Activated T-cell treated with anti-CD3 and anti-CD28 coated beads, Interleukin-2, amount 50 U/mL, for 24 hours (primary cell): ENCODE results near the gene PTPRM.

Source experiments
- DNase-seq: peaks from one replicate; pipeline ENCODE4 v3.0.0-alpha.2; 2020
- H3K27ac Mint-ChIP-seq: 2 replicates; pipeline ENCODE4 v1.8.0; 2020; ENCODE audit warnings: mild to moderate bottlenecking, mixed read lengths
- H3K27me3 Mint-ChIP-seq: 2 replicates; pipeline ENCODE4 v1.8.0; 2020; ENCODE audit warnings: mixed read lengths
- H3K36me3 Mint-ChIP-seq: 2 replicates; pipeline ENCODE4 v1.8.0; 2020; ENCODE audit warnings: low read depth, mixed read lengths
- H3K4me1 Mint-ChIP-seq: 2 replicates; pipeline ENCODE4 v1.8.0; 2020; ENCODE audit warnings: low read depth, mixed read lengths
- H3K4me3 Mint-ChIP-seq: 2 replicates; pipeline ENCODE4 v1.8.0; 2020; ENCODE audit warnings: mild to moderate bottlenecking, moderate library complexity, mixed read lengths
- H3K9me3 Mint-ChIP-seq: 2 replicates; pipeline ENCODE4 v1.8.0; 2020; ENCODE audit warnings: mixed read lengths

PTPRM gene

DNA sequence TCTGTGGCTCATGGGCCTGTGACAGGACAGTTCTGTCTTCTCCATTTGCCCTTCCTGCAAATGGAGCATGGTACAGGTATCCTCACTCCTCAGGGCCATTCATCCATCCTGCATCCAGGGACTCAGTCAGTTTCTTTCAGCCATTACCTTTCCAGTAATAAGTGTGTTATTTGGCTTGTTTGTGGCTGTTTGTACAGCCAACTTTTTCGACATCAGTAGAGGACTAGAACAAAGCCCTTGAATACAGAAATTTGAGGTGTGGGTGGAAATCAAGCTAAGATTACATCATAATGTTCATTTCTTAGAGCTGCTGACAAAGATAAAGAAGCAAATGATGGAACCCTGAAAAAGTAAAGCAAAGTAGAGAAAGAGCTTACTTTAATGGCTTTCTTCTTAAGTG, 290.4 kb downstream of the PTPRM start:
- Mint-ChIP-seq H3K36me3 (no peaks in the 10 kb centered on the region), H3K27me3 (no peaks in the 10 kb centered on the region), H3K9me3 (peaks cover 2% of the 10 kb centered on the region), H3K27ac (no peak overlapping the region), H3K4me3 (no peak overlapping the region), H3K4me1 (no peaks in the 10 kb centered on the region)
- no peak for DNase-seq

DNA sequence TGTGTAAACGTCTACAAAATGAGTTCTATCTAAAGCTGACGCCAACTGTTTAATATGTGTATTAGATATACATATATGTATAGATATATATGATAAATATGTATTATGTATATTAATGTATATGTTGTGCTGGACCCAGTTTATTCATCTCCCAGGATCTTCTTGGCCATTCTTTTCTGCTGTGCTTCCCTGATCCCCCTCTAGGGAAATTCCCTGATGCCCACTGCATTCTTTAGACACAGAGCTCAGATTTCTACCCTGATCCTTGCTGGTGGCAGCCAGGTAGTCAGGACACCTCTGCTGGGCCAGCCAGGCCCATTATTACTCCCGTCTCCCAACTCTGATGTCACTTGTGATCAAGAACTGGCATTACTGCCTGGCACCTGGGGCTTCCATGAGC, 292.0 kb downstream of the PTPRM start:
- Mint-ChIP-seq H3K4me1 (no peaks in the 10 kb centered on the region), H3K36me3 (no peaks in the 10 kb centered on the region), H3K27ac (no peak overlapping the region), H3K27me3 (no peaks in the 10 kb centered on the region), H3K9me3 (peaks cover 2% of the 10 kb centered on the region), H3K4me3 (no peak overlapping the region)
- DNase-seq = no peak

DNA sequence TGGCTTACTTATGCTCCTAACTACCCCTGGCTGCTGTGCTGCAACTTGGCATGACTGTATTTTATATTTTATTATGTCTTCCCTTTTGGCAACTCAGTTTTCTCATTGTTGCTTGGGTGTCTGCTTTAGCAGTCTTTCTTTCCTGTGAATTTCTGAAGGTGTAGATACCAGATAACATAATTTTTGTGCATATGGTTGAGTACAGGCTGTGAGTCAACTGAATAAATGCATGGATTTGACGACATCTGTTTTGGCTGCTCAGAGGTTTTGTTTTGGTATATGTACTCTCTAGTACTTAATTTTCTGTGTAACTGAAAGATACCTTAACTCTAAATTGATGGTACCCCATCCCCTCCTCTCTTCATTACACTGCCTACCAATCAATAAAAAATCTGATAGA, 303.1 kb downstream of the PTPRM start:
- Mint-ChIP-seq H3K9me3 (peaks cover 9% of the 10 kb centered on the region), H3K4me1 (no peaks in the 10 kb centered on the region), H3K27ac (no peak overlapping the region), H3K36me3 (no peaks in the 10 kb centered on the region), H3K4me3 (no peak overlapping the region), H3K27me3 (no peaks in the 10 kb centered on the region)
- no peak for DNase-seq

DNA sequence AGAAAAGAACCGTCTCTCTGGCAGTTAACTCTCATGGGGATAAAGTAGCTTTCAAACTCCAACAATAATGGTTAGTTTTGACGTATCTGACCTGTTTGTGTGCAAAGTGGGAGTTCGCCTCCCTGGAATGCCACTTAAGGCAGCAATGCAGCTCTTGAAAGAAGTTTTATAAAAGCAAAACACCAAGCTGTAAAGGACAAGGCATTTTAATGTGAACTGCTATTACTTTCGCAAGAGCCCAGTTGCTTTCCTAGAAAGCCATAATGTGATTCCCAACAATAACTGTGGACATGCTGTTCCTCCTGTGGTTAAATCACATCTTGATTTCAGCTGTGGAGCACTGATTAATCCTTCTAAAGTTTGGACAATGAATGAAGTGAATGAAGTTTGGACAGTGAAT, 303.7 kb downstream of the PTPRM start:
- no peak for DNase-seq
- no peaks in the 10 kb centered on the region for H3K4me1 Mint-ChIP-seq
- H3K27me3 Mint-ChIP-seq = no peaks in the 10 kb centered on the region
- no peak overlapping the region for H3K27ac Mint-ChIP-seq
- peaks cover 7% of the 10 kb centered on the region for H3K9me3 Mint-ChIP-seq
- H3K36me3 Mint-ChIP-seq = no peaks in the 10 kb centered on the region
- H3K4me3 Mint-ChIP-seq = no peak overlapping the region

DNA sequence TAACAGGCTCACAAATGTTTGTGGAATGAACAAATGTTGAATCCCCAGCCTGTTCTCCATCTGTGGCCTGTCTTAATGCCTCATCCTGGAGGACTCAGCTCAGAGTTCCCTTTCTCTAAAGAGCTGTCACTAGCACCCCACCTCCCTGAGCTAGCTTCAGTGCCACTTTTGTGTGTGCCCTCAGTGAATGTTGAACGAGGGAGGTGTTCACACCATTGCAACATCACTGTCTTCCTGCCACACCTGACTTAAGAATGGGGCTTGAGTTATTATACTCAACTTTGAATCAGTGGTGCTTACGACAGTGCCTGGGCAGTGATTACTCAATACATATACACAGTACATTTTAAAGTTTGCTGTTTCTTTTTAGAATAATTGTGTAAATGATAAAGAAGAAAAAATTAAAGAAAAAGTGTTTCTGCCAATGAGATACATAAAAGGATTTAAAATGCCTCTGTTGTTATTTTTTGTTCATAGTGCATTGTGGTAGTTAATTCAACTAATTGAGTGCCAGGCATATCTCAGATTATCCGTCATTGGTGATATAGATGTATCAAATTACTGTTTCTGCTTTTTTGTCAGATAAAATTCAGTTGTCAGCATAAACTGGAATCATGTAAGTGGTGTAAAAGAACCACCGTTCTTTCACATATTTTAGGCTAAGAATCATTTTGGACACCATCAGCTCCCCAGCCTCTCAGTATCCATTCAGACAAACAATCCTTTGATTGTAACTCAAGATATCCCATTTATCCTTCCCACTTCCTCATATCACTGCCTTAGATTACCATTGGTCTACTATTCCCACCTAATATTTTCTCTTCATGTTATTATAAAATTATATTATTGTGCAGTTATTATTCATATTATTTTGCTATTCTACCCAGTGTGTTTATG, 304.7 kb downstream of the PTPRM start:
- Mint-ChIP-seq H3K27me3 (no peaks in the 10 kb centered on the region), H3K36me3 (no peaks in the 10 kb centered on the region), H3K27ac (no peak overlapping the region), H3K9me3 (no peaks in the 10 kb centered on the region), H3K4me1 (no peaks in the 10 kb centered on the region), H3K4me3 (no peak overlapping the region)
- DNase-seq = no peak

DNA sequence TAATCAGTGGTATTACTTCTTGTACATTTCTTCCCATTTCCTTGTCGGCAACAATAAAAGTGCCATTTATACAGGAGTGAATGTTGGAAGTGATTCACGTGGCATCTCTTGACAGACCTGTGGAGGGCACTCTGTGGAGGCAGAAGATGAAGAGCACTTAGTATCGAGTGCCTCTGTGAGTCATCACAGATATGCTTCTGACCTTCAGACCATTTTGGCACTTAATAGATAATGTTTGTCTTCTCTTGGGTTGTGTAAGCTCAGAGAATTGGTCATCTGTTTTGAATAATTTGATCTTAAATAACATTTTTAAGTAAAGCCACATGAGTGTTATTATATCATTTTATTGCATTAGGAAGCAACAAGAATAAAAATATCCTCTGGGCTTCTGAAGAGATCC, 305.5 kb downstream of the PTPRM start:
- no peak for DNase-seq
- Mint-ChIP-seq H3K27me3 (no peaks in the 10 kb centered on the region), H3K4me1 (no peaks in the 10 kb centered on the region), H3K36me3 (no peaks in the 10 kb centered on the region), H3K9me3 (no peaks in the 10 kb centered on the region), H3K27ac (no peak overlapping the region), H3K4me3 (no peak overlapping the region)

DNA sequence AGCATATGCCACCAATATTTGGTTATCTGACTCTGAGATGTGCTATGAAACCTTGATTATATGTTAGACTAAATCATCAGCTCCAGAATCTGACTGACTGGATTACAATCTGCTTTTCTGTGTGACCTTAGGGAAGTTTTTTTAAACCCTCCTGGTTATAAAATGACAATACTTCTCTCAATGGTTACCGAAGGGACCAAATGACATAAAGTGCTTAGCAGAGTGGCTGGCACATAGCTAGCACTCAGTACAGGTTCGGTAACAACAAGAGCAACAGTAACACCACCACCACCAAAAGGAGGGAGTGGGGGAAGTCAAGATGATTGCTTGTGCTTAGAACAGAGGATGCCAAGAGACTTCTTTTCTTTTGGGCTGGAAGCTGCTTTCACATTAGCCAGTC, 306.2 kb downstream of the PTPRM start:
- H3K27ac Mint-ChIP-seq = no peak overlapping the region
- H3K27me3 Mint-ChIP-seq = no peaks in the 10 kb centered on the region
- no peak for DNase-seq
- H3K4me3 Mint-ChIP-seq = no peak overlapping the region
- no peaks in the 10 kb centered on the region for H3K9me3 Mint-ChIP-seq
- no peaks in the 10 kb centered on the region for H3K4me1 Mint-ChIP-seq
- H3K36me3 Mint-ChIP-seq = no peaks in the 10 kb centered on the region

DNA sequence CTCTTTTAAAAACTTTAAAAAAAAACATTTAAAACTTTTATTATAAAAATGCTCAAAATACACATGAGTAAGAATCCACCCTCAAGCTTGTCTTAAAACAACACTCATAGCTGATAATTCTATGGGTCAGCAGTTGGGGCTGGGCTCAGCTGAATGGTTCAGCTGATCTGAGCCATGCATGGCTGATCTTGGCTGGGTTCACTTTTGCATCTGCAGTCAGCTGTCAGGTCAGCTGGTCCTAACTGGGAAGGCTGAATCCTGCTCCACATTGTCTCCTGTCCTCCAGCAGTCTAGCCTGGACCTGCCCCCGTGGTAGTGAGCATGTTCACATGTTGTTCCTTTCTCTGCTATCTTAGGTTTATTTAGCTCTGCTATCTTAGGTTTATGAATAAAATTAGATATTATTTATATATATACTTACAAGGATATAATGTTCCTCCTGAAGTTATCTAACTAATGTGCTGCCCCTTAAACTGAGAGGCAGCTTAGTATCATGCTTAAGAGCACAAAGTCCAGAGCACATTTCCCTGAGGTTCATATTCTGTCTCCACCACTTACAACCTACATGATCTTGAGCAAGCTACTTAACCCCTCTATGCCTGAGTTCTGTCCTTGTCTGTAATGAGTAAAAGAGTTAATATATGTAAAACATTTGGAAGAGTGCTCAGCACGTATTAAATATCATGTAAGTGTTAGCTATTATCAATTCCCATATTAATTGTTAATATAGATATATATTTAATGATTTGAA, 309.4 kb downstream of the PTPRM start:
- H3K27ac Mint-ChIP-seq = no peak overlapping the region
- H3K4me3 Mint-ChIP-seq = no peak overlapping the region
- no peaks in the 10 kb centered on the region for H3K27me3 Mint-ChIP-seq

DNA sequence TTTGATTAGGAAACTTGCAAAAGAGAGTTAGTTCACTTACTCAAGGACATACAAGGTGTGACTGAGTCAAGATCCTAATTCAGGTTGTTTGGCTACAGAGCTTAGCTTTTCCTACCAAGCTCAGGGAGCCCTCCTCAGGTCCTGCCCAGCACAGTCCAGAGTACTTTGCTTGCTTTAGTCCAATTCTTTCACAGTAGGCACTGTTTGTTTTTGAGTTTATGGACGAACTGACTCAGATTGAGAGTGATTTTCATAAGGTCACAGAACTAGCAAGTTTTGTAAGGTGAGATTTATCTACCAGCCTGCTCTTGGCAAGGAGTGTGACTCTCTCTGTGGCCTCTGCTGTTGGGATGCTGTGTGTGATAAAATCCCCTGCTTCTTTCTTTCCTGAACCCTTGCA, 310.5 kb downstream of the PTPRM start:
- Mint-ChIP-seq H3K27ac (no peak overlapping the region), H3K36me3 (no peaks in the 10 kb centered on the region), H3K4me1 (no peaks in the 10 kb centered on the region), H3K4me3 (no peak overlapping the region), H3K9me3 (no peaks in the 10 kb centered on the region), H3K27me3 (no peaks in the 10 kb centered on the region)
- no peak for DNase-seq

More for the DNA sequence above, 309.4 kb downstream of the PTPRM start:
- no peaks in the 10 kb centered on the region for H3K36me3 Mint-ChIP-seq
- H3K9me3 Mint-ChIP-seq = no peaks in the 10 kb centered on the region
- no peaks in the 10 kb centered on the region for H3K4me1 Mint-ChIP-seq
- no peak for DNase-seq

DNA sequence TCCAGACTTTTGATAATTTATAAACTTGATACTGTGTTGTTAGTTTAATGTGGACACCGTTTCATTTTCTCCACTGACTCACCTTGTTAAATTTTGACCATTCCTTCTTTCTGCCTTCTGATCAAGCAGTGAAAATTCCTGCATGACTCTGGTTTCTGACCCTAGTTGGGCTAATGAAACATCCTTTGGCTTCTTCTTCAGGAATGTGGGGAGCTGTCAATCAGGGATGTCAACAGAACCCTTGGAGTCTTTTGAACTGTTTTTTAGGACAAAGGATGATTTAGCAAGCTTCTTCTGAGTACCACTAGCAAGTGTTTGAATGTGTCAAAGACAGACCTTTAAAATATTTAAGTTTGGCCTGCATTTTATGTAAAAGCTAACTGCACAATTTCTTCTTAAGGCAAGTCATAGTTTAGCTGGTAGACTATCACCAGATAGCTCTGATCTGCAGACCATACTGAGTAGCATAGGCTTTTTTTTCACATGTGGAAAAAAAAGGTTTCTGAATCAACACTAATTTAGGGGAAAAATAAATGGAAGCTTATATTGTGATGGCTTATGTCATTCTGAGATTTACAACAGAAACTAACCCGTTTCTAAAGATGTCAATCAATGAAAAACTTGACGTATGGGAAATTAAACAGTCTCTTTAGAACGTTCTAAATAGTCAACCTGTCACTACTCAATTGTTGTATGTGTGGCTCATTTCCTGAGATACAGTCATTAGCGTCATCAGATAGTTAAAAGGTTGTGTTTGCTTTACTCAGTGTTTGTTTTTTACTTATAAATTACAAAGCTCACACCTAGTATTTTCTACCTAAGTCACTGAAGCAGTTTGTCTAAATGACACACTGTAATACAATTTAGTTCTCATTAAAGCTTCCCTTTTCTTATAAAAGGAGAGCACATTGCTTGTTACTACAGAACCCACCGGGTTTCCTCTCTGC, 311.4 kb downstream of the PTPRM start:
- Mint-ChIP-seq H3K4me3 (no peak overlapping the region), H3K36me3 (no peaks in the 10 kb centered on the region), H3K9me3 (no peaks in the 10 kb centered on the region), H3K4me1 (no peaks in the 10 kb centered on the region), H3K27ac (no peak overlapping the region), H3K27me3 (no peaks in the 10 kb centered on the region)
- DNase-seq = no peak

DNA sequence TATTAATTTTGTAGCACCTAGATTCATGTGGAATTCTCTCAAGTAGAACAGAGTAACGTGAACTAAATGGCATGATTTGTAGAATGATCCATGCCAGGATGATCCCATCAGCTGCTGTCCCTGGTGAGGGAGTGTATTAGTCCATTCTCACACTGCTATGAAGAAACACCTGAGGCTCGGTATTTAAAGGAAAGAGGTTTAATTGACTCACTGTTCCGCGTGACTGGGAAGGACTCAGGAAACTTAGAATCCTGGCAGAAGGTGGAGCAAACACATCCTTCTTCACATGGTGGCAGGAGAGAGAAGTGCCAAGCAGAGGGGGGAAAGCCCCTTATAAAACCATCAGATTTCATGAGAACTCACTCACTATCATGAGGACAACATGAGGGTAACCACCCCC, 312.6 kb downstream of the PTPRM start:
- Mint-ChIP-seq H3K36me3 (no peaks in the 10 kb centered on the region), H3K27me3 (no peaks in the 10 kb centered on the region), H3K9me3 (peaks cover 3% of the 10 kb centered on the region), H3K4me3 (no peak overlapping the region), H3K4me1 (no peaks in the 10 kb centered on the region), H3K27ac (no peak overlapping the region)
- no peak for DNase-seq

DNA sequence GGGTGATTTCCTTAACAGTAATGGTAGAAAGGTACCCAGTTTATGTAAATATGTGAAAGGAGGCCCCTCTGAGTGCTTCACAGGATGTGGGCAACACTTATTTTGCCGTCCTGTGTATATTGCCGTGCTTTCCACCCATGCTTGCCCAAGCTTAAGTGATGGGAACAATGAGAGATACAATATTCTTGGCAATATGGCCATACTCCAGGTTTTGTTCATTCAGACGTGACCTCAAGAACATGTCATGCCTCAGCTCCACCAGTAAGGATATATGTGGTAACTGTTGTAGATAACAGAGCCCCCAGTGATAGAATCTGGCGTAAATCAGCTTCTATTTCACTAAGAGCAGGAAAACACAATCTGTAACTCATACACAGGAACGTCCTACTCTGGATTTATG, 318.7 kb downstream of the PTPRM start:
- no peak overlapping the region for H3K27ac Mint-ChIP-seq
- H3K36me3 Mint-ChIP-seq = no peaks in the 10 kb centered on the region
- H3K27me3 Mint-ChIP-seq = no peaks in the 10 kb centered on the region
- no peak overlapping the region for H3K4me3 Mint-ChIP-seq
- H3K9me3 Mint-ChIP-seq = peaks cover 5% of the 10 kb centered on the region
- DNase-seq = no peak
- no peaks in the 10 kb centered on the region for H3K4me1 Mint-ChIP-seq

DNA sequence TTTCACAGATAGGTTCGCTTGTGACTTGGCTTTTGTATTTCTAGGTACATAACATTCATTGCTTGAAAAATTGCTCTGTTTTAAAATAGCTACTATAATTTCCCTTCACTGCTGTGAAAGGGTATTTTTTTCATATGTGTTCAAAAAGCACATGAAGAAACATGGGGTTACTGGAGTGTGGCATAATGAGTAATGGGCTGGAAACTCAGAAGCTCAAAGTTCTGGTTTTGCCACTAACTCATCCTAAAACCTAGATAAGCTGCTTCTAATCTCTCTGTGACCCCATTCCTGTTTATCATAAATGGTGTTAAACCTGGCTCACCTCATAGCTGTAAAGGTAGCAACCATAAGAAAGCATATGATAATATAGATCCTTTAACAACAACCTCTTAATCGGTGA, 319.3 kb downstream of the PTPRM start:
- Mint-ChIP-seq H3K9me3 (peaks cover 5% of the 10 kb centered on the region), H3K27ac (no peak overlapping the region), H3K4me3 (no peak overlapping the region), H3K36me3 (no peaks in the 10 kb centered on the region), H3K27me3 (no peaks in the 10 kb centered on the region), H3K4me1 (no peaks in the 10 kb centered on the region)
- no peak for DNase-seq

DNA sequence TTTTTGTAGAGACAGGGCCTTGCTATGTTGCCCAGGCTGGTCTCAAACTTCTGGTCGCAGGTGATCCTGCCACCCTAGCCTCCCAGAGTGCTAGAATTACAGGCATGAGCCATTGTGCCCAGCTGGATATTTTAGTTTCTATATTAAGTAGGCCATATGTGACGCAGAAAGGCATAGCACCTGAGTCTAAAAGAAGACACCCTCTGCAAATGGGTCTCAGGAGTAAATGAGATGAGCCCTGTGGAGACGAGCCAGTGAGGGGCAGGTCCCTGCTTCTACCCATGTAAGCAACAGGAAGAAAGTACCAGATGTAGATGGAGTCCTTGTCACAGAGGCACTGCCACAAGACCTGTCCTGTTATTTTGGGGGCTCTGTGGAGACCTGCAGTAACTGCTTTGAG, 322.4 kb downstream of the PTPRM start:
- Mint-ChIP-seq H3K36me3 (no peaks in the 10 kb centered on the region), H3K4me3 (no peak overlapping the region), H3K4me1 (no peaks in the 10 kb centered on the region), H3K9me3 (peaks cover 2% of the 10 kb centered on the region), H3K27me3 (no peaks in the 10 kb centered on the region), H3K27ac (no peak overlapping the region)
- DNase-seq = no peak
